NCI-H2196 (cell line): ENCODE results near the gene ANKRD42.
"Not testable (repeated sequence)": the region's sequence is repeated elsewhere in the genome, so short reads cannot be mapped to it uniquely, and the experiment has no call there.

ENCODE experiments used
- DNase-seq: peaks from one replicate; lab custom pipeline; 2025; ENCODE audit not compliant: unreplicated experiment; lab: John Stamatoyannopoulos, UW

The ANKRD42 gene

GRCh38 chr11:83238111-83238510 is 44.6 kb downstream of the ANKRD42 start:
- no peak for DNase-seq

- DNase-seq = peak; percentile 51
Observed at GRCh38 chr11:83241291-83241946, 47.9 kb downstream of the ANKRD42 start.

- DNase-seq = no peak
Observed at GRCh38 chr11:83249445-83249844, 55.9 kb downstream of the ANKRD42 start.

GRCh38 chr11:83249972-83250593 is 56.6 kb downstream of the ANKRD42 start:
- peak; percentile 48 for DNase-seq

- no peak for DNase-seq
Observed at GRCh38 chr11:83252266-83252665, 58.8 kb downstream of the ANKRD42 start.

- DNase-seq = no peak
Observed at GRCh38 chr11:83252941-83253340, 59.4 kb downstream of the ANKRD42 start.

- no peak for DNase-seq
Observed at GRCh38 chr11:83255366-83255765, 61.9 kb downstream of the ANKRD42 start.

- DNase-seq = no peak
Observed at GRCh38 chr11:83256602-83257340, 63.3 kb downstream of the ANKRD42 start.

- DNase-seq = no peak
Observed at GRCh38 chr11:83257761-83258168, 64.3 kb downstream of the ANKRD42 start.

GRCh38 chr11:83259559-83259958 is 66.0 kb downstream of the ANKRD42 start:
- no peak for DNase-seq

- no peak for DNase-seq
Observed at GRCh38 chr11:83265331-83265730, 71.8 kb downstream of the ANKRD42 start.

- DNase-seq = not testable (repeated sequence)
Observed at GRCh38 chr11:83269080-83269479, 75.6 kb downstream of the ANKRD42 start.

- DNase-seq = not testable (repeated sequence)
Observed at GRCh38 chr11:83271734-83272133, 78.2 kb downstream of the ANKRD42 start.

GRCh38 chr11:83272627-83273026 is 79.1 kb downstream of the ANKRD42 start:
- DNase-seq = no peak

- no peak for DNase-seq
Observed at GRCh38 chr11:83275888-83276641, 82.6 kb downstream of the ANKRD42 start.

GRCh38 chr11:83278351-83278750 is 84.8 kb downstream of the ANKRD42 start:
- DNase-seq = no peak

- no peak for DNase-seq
Observed at GRCh38 chr11:83280256-83280655, 86.7 kb downstream of the ANKRD42 start.

- DNase-seq = no peak
Observed at GRCh38 chr11:83282084-83282716, 88.7 kb downstream of the ANKRD42 start.

- no peak for DNase-seq
Observed at GRCh38 chr11:83284501-83285150, 91.1 kb downstream of the ANKRD42 start.

GRCh38 chr11:83285151-83285770 is 91.7 kb downstream of the ANKRD42 start:
- DNase-seq = no peak
